Heart left ventricle (tissue), 13 donors: ENCODE measurements around the gene C1QL1.

ENCODE experiments used
- POLR2A ChIP-seq, 2 donors: fragments of 450-650 bp; IDR thresholded peaks; one replicate each; pipeline ENCODE4 v1.6.1; 2017; ENCODE audit warnings: antibody characterized with exemption in 2 of 2, mild to moderate bottlenecking in 2 of 2, moderate library complexity in 2 of 2
- TF ChIP-seq, protein P1 (sequence below), 12 donors: fragments of 200-600 bp; sonication (generic) in 4 of 12; IDR thresholded peaks; one replicate each; pipeline versions ENCODE4 v1.5.0 to v1.8.0; 2018 to 2022; ENCODE audit warnings: antibody characterized with exemption in 12 of 12, mild to moderate bottlenecking in 5 of 12
- donor health status: ischemic (EF 13 %, LVEDD 7.1; RV severe dilation, severe dysfunction).
- donor health status: DM: no; HTN: yes; CAD: no.
- donor health status: DM: no; HTN: no; CAD: no.
- donor health status: ischemic (EF 25% LVEDD 6.9; RV normal size, moderate dysfunction).
- donor health status: ischemic (EF 25% LVEDD 5.7; RV mildly dilated, moderate dysfunction).
- donor health status: ischemic (EF 35%, LVEDD 5.7; RV mildly dilated, moderate dysfunction).
- donor health status: nonischemic (EF 11% LVEDD 7.7; RV severe dilation, severe dysfunction).
- donor health status: DM: yes; HTN: yes; CAD: no.
- donor health status: PGD.
- donor health status: ischemic (EF 29% LVEDD 5.4; RV normal size, mild dysfunction).
- donor health status: nonischemic (EF 23%, LVEDD 6.1; RV moderate dilation, normal function).

DNA sequence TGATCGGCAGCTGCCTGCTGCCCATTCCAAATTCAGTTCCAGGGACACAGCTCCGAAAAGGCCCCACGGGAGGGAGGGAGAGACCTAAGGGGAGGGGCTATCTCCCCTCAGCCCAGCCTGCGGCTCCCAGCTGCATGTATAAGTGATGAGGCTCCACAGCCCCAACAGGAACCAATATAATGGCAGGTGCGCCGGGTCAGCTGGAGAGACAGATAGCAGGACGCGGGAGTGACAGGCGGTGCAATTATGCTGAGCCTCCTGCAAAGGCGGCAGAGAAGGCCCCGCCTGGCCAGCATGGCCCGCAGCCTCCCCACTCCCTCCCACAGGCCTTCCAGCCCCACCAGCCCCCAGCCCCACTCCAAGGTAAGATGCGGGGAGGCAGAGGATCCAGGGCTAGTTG, 8.1 kb upstream of the C1QL1 start:
- TF ChIP-seq, protein P1, sequence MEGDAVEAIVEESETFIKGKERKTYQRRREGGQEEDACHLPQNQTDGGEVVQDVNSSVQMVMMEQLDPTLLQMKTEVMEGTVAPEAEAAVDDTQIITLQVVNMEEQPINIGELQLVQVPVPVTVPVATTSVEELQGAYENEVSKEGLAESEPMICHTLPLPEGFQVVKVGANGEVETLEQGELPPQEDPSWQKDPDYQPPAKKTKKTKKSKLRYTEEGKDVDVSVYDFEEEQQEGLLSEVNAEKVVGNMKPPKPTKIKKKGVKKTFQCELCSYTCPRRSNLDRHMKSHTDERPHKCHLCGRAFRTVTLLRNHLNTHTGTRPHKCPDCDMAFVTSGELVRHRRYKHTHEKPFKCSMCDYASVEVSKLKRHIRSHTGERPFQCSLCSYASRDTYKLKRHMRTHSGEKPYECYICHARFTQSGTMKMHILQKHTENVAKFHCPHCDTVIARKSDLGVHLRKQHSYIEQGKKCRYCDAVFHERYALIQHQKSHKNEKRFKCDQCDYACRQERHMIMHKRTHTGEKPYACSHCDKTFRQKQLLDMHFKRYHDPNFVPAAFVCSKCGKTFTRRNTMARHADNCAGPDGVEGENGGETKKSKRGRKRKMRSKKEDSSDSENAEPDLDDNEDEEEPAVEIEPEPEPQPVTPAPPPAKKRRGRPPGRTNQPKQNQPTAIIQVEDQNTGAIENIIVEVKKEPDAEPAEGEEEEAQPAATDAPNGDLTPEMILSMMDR (IDR thresholded peaks at IDR 0.05), result no peak
- TF ChIP-seq POLR2A (IDR thresholded peaks at IDR 0.05), result no peak
